IPS DF 4.7 (cell line): ENCODE results near the gene P2RY14.

ENCODE experiments used
- DNase-seq: peaks from one replicate; pipeline ENCODE4 v3.0.0-alpha.2; 2013; ENCODE audit warnings: low spot score; ENCODE audit errors: extremely low read depth

Gene P2RY14

GRCh38 chr3:151216641-151217607 is 61.4 kb downstream of the P2RY14 start:
- no peak for DNase-seq

DNA sequence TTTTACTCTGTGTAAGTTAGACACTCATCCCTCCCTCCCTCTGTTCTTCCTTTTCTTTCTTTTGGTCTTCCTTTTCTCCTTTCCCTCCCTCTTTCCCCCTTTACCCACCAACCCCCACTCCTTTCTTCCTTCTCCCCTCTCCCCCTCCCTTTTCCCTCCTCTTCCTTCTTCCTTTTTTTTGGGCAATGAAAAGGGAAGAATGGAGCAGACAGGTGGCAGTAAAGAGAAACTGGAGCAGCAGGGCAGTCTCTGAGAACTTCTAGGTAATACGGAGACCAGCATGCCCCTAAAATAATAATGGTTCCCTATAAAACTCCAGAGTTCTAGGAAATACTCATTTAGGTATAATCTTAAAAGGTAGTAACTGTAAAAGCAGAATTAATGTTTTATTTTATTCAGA is 63.9 kb downstream of the P2RY14 start:
- peak; percentile 22 for DNase-seq

DNA sequence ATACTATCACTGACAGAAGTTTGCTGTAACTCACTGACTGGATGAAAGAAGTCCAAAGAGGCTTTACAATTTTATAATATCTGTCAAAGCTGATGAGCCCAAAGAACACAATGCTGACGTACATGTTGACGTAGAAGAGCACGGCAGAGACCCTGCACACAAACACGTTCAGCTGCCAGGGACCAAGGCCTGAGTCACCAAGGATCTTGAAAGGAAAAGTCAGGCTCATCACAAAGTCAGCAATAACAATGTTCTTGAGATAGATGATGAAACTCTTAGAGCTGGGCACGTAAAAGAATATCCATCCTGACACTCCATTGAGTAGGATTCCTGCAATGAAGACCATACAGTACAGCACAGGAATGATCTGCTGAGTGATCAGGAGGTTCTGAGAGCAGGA is 64.5 kb downstream of the P2RY14 start:
- no peak for DNase-seq

DNA sequence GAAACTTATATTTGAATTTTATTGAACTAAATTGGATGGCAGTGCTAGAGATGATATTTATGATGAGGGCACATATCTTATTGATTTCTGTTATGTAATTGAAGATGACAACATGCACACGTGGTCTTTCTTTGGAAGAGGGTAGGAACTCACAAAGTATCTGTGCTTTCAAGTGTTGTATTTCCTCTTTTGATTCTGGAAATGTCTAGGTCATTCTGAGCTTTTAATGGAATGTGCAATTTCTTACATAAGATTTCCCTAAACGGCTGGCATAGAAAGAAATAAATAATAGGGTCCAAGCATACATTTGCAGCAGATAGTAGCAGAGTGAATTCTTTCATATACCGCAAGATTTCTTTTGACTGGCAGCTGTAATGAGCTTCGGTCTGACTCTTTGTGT is 65.2 kb downstream of the P2RY14 start:
- no peak for DNase-seq

GRCh38 chr3:151210676-151211381 is 67.5 kb downstream of the P2RY14 start:
- no peak for DNase-seq

- DNase-seq, result no peak
These were observed 68.7 kb downstream of the P2RY14 start for GRCh38 chr3:151209654-151210053.

DNA sequence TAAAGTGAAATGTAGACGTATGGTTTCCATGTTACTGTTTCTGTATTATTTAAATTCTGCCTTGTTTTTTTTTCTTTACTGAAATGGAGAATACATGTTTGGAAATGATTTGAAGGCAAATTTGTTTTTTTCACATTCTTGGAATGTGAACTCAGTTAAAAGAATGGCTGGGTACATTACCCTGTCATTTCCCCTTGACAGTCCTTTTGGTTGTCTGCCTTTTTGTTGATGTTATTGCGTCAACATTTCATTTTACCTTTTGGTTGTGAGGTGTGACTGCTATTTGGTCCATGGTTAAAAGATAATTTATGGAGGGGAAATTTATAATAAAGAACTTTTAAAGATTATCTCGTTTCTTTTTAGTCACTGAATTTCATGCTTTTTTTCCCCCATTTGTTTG is 72.1 kb downstream of the P2RY14 start:
- DNase-seq, result no peak

DNA sequence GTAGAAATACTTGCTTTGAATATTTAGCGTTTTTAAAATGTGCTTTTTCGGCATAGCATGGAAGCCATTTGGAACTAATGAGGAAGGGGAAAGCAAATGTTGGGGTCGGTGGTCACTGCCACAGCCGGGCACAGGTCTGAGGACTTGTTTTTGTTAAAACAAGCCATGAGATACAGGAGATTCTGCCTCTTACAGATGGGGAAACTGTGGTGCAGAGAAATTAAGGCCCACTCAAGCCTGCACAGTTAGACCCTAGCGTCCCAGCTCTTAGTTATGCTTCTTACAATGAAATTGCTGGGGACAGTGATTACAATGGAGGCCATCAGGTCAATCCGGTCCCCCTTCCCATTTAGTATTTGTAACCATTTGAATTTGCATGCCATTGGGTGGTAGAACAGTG is 72.9 kb downstream of the P2RY14 start:
- no peak for DNase-seq

- DNase-seq, result no peak
These were observed 73.6 kb downstream of the P2RY14 start for GRCh38 chr3:151204530-151205402.

DNA sequence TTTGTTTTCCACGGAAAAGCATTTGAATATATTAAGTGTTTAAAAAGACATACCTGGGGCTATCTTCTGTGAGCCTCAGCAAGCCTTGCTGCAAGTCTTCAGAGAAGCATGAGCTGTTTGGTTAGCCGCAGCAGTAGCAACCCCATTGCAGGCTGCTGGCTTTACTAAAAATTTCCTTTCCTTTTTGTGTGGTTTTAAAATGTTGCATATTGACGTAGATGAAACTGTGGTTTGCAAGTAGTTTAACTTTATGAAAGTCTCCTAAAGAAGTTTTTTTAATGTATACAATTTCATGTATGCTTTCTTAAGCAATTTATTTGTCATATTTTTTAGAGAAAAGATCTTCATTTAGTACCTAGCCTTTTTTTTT is 75.3 kb downstream of the P2RY14 start, which contains the start of gene GPR171:
TSS of gene GPR171 (minus strand) at position 166 of the 370 bp plus-strand sequence. CDS start 3,830 bp downstream, outside the sequence.
- DNase-seq, result no peak

DNA sequence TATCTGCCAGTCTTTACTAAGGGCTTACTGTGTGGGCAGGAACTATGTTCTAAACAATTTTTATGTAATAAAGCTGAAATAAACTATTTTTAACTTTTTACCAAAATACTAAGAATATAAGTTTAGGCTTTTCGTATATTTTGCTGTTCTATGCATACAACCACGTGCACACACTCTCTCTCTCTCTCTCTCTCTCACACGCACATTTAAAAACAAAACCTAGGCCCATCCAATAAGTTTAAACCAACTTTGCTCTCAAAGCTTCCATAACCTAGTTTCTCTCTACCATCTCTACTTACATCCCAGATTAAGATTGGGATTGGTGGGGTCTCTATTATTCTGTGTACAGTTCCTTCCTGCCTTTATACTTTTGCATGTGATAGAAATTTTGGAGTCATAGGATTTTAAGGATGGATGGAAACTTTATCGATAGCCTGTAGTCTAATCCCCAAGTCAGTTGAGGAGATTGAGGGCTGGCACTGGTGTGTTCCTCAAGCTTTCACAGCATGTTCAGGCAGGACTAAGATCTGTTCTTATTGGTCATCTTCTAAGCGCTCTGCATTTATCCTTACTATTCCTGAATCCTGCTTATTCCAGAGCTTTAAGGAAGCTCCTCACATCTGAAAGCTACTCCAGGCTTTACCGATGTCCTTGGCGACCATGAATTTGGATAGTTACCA is 77.2 kb downstream of the P2RY14 start:
- no peak for DNase-seq

DNA sequence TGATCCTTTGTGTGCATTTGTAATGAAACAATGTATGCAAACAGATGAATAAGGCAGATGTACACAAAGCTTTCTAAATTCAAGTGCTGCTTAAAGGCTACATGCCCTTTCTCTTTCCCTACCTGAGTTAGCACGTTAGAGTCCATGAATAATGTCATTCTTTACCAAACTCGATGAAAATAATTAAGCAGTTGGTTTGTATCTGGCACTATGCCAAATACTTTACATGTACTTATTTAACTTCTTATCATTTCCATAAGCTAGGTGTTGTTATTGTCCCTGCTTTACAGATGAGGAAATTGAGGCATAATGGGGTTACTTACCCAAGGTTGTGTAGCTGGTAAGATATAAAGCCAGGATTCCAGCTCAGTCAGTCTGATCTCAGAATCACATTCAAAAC is 77.8 kb downstream of the P2RY14 start:
- no peak for DNase-seq

GRCh38 chr3:151199554-151200438 is 78.5 kb downstream of the P2RY14 start:
- no peak for DNase-seq

DNA sequence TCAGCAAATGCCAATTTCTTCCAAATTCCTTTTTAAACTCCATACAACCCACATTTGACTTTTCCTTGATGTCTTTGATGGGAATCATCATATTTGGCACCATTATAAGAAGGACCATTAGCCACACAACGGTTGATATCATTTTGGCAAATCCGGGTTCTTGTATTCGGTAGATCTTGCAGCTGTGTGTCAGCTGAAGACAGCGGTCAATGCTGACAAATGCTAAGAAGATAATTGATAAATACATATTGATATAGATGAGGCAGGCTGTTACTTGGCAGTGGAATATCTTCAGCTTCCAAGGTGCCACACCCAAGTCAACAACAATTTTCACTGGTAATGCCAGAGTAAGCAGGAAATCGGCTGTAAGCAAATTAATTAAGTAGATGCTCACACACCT is 79.5 kb downstream of the P2RY14 start:
- no peak for DNase-seq

- no peak for DNase-seq
These were observed 80.2 kb downstream of the P2RY14 start for GRCh38 chr3:151197981-151198767.

GRCh38 chr3:151197228-151197627 is 81.1 kb downstream of the P2RY14 start:
- DNase-seq, result no peak

DNA sequence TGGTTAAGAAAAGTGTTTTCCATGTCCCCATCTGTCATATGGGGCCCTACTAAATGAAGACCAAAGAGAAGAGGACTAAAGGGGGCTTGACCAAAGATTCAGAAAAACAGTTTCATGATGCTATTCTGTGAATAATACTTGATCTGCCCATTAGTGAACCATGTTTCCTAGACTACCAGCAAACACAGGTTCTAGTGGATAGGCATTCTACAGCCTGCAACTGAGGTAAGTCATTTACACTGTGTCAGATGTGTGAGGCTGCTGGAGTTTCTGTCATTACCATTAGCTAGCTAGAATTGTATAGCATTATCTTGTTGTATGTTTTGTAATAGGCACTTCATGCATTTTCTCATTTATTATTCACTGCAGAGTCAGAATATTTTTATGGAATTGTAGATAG is 81.9 kb downstream of the P2RY14 start:
- DNase-seq, result no peak

DNA sequence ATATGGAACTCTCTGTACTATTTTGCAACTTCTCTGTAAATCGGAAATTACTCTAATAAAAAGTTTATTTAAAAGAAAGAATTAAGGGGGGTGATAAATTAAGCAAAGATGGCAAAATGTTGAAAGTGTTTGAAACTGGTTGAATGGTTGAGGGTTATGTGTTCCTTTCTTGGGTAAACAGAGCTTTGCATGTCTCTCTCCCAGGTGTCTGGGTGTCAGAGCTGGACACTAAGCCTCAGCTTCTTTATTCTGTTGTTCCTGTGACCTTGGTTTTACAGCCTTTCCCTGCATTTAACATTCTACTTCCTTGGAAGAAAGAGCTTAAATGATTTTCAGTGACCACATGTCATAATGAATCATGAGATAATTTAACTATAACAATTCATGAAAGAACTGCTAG is 82.5 kb downstream of the P2RY14 start:
- no peak for DNase-seq

- no peak for DNase-seq
These were observed 85.8 kb downstream of the P2RY14 start for GRCh38 chr3:151192545-151192944.
